ENCODE measurements around the gene GPR35. TPM values are rescaled to one million over a fixed set of nuclear protein-coding genes. Genes with fewer than 3 reads are reported as not detected.

Gene GPR35
- total and polyA plus RNA-seq, 2 donors (not counting 3 experiments of a cell fraction or from before 2014, with no cell fraction given), result 0.18 to 0.33 TPM

DNA sequence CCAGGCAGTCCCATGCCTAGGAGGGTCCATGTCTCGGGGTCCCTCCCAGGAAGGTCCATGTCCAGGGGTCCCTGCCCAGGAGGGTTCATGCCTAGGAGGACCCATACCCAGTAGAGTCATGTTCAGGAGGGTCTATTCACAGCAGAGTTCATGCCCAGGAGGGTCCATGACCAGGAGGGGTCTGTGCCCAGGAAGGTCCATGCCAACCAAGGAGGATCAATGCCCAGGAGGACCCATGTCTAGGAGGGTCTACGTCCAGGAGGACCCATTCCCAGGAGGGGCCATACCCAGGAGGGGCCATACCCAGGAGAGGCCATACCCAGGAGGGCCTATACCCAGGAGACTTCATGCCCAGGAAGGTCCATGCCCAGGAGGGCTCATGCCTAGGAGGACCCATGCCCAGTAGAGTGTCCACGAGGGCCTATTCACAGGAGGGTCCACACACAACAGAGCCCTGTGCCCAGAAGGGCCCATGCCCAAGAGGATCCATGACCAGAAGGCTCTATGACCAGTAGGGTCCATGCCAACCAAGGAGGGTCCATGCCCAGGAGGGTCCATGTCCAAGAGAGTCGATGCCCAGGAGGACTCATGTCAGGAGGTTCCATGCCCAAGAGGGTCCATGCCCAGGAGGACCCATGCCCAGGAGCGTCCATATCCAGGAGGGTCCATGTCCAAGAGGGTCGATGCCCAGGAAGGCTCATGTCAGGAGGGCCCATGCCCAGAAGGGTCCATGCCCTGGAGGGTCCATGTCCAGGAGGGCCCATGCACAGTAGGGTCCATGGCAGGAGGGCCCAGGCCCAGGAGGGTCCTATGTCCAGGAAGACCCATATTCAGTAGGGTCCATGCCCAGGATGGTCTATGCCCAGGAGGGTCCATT, 10.1 kb downstream of the GPR35 start:
- no peak for FAIRE-seq
- BruUV-seq (replicated peaks), result no TSS peak
- Histone ChIP-seq H4K20me1 (replicated peaks; ENCODE audit: control insufficient read depth, extremely low read depth, insufficient read depth, low read length) (no peaks in the 10 kb centered on the region), H3K27me3 (ENCODE audit: control insufficient read depth in 2 of 2, insufficient read depth in 2 of 2, low read length in 2 of 2) (no peaks in the 10 kb centered on the region), H3K27ac (ENCODE audit: insufficient read depth, low read depth, low read length) (no peak overlapping the region), H3K79me2 (ENCODE audit: control insufficient read depth, insufficient read depth, low read length) (no peaks in the 10 kb centered on the region), H2AFZ (ENCODE audit: low read depth, low read length) (no peak overlapping the region), H3K4me2 (ENCODE audit: insufficient read depth, low read length) (no peak overlapping the region), H3K4me3 (replicated peaks in 1 of 3; ENCODE audit: insufficient read depth in 1 of 3, low read depth in 1 of 3, low read length in 3 of 3) (no peak overlapping the region), H3K9me3 (replicated peaks; ENCODE audit: control insufficient read depth, insufficient read depth, low read length) (no peaks in the 10 kb centered on the region), H3K36me3 (ENCODE audit: control insufficient read depth in 2 of 2, extremely low read depth in 1 of 2, insufficient read depth in 2 of 2, low read length in 2 of 2) (no peaks in the 10 kb centered on the region), H3K9ac (replicated peaks; ENCODE audit: extremely low read depth, insufficient read depth, low read length) (no peak overlapping the region), H3K4me1 (ENCODE audit: control insufficient read depth, extremely low read depth, insufficient read depth, low read length) (no peaks in the 10 kb centered on the region), H3K9me1 (replicated peaks; ENCODE audit: control insufficient read depth, extremely low read depth, insufficient read depth, low read length) (no peaks in the 10 kb centered on the region)
- dilution Hi-C loops (cut with MboI; ENCODE audit: extremely low pct_ligation_motif_present, low sequenced_read_pairs) (no loop called here), intact Hi-C loops (cut with micrococcal nuclease) (no loop called here)
- DNase-seq (ENCODE audit: low read depth, low spot score), result no peak
- POLR2A ChIA-PET, result no interaction called here
- TF ChIP-seq, protein P1, sequence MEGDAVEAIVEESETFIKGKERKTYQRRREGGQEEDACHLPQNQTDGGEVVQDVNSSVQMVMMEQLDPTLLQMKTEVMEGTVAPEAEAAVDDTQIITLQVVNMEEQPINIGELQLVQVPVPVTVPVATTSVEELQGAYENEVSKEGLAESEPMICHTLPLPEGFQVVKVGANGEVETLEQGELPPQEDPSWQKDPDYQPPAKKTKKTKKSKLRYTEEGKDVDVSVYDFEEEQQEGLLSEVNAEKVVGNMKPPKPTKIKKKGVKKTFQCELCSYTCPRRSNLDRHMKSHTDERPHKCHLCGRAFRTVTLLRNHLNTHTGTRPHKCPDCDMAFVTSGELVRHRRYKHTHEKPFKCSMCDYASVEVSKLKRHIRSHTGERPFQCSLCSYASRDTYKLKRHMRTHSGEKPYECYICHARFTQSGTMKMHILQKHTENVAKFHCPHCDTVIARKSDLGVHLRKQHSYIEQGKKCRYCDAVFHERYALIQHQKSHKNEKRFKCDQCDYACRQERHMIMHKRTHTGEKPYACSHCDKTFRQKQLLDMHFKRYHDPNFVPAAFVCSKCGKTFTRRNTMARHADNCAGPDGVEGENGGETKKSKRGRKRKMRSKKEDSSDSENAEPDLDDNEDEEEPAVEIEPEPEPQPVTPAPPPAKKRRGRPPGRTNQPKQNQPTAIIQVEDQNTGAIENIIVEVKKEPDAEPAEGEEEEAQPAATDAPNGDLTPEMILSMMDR (IDR thresholded peaks at IDR 0.05; ENCODE audit: extremely low read depth in 1 of 2, insufficient read depth in 1 of 2, low read depth in 1 of 2, low read length in 2 of 2), result no peak
- TF ChIP-seq FOS (IDR thresholded peaks at IDR 0.05; ENCODE audit: borderline replicate concordance, insufficient read depth, low read length) (no peak), GATA2 (IDR thresholded peaks at IDR 0.05; ENCODE audit: insufficient read depth, insufficient read length, low read depth, low read length) (no peak)
- TF ChIP-seq, protein P2, sequence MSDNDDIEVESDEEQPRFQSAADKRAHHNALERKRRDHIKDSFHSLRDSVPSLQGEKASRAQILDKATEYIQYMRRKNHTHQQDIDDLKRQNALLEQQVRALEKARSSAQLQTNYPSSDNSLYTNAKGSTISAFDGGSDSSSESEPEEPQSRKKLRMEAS (IDR thresholded peaks at IDR 0.05; ENCODE audit: insufficient read depth, insufficient read length), result no peak
- CTCF ChIA-PET, result no interaction called here

All from endothelial cell of umbilical vein (primary cell).